HEK293T (cell line): ENCODE results near the gene KEAP1.
"Not testable (repeated sequence)": the region's sequence is repeated elsewhere in the genome, so short reads cannot be mapped to it uniquely, and the experiment has no call there.

Source experiments
- CTCF ChIA-PET: fragments of 350-600 bp; formaldehyde crosslinking; extraction: SDS; loops from one replicate; lab custom pipeline; 2021; ENCODE audit warnings: antibody characterized with exemption, inconsistent platforms; lab: Yijun Ruan, JAX
- POLR2A ChIA-PET: fragments of 350-600 bp; formaldehyde crosslinking; extraction: SDS; loops from one replicate; lab custom pipeline; 2020; ENCODE audit warnings: antibody characterized with exemption, inconsistent platforms; lab: Yijun Ruan, JAX
- DNase-seq: peaks from one replicate; pipeline ENCODE4 v3.0.0; 2012; ENCODE audit warnings: mixed read lengths; ENCODE audit errors: extremely low spot score
- ARNT ChIP-seq: fragments of 450-650 bp; IDR thresholded peaks from 2 replicates; pipeline ENCODE4 v1.6.1; 2017; ENCODE audit warnings: mild to moderate bottlenecking
- BHLHE40 ChIP-seq: fragments of 450-650 bp; IDR thresholded peaks from 2 replicates; pipeline ENCODE4 v1.6.1; 2016; ENCODE audit warnings: mild to moderate bottlenecking, moderate library complexity, borderline replicate concordance
- CTBP1 ChIP-seq: fragments of 450-650 bp; IDR thresholded peaks from 2 replicates; pipeline ENCODE4 v1.6.1; 2016; ENCODE audit warnings: borderline replicate concordance
- ELF4 ChIP-seq: fragments of 450-650 bp; IDR thresholded peaks from 2 replicates; pipeline ENCODE4 v1.6.1; 2017; ENCODE audit warnings: antibody characterized with exemption
- FOXA1 ChIP-seq: fragments of 450-650 bp; IDR thresholded peaks from 2 replicates; pipeline ENCODE4 v1.6.1; 2016; ENCODE audit warnings: mild to moderate bottlenecking
- FOXK2 ChIP-seq: fragments of 450-650 bp; IDR thresholded peaks from 2 replicates; pipeline ENCODE4 v1.6.1; 2016; ENCODE audit warnings: mild to moderate bottlenecking
- FOXM1 ChIP-seq: fragments of 450-650 bp; IDR thresholded peaks from 2 replicates; pipeline ENCODE4 v1.6.1; 2017; ENCODE audit warnings: mild to moderate bottlenecking, borderline replicate concordance
- HDGF ChIP-seq: fragments of 450-650 bp; IDR thresholded peaks from 2 replicates; pipeline ENCODE4 v1.6.1; 2017; ENCODE audit warnings: antibody characterized with exemption, borderline replicate concordance
- L3MBTL2 ChIP-seq: fragments of 450-650 bp; conservative IDR thresholded peaks from 2 replicates; pipeline ENCODE4 v1.6.1; 2016; ENCODE audit warnings: mild to moderate bottlenecking
- LEF1 ChIP-seq: fragments of 450-650 bp; IDR thresholded peaks from 2 replicates; pipeline ENCODE4 v1.6.1; 2017; ENCODE audit warnings: mild to moderate bottlenecking, borderline replicate concordance
- NFRKB ChIP-seq: fragments of 450-650 bp; IDR thresholded peaks from 2 replicates; pipeline ENCODE4 v1.6.1; 2016; ENCODE audit warnings: mild to moderate bottlenecking, moderate library complexity
- SP1 ChIP-seq: fragments of 450-650 bp; IDR thresholded peaks from 2 replicates; pipeline ENCODE4 v1.6.1; 2017
- SUZ12 ChIP-seq: fragments of 450-650 bp; IDR thresholded peaks from 2 replicates; pipeline ENCODE4 v1.6.1; 2016; ENCODE audit warnings: mild to moderate bottlenecking
- TARDBP ChIP-seq: fragments of 450-650 bp; IDR thresholded peaks from 2 replicates; pipeline ENCODE4 v1.6.1; 2016
- ZNF384 ChIP-seq: fragments of 450-650 bp; IDR thresholded peaks from 2 replicates; pipeline ENCODE4 v1.6.1; 2016
- TF ChIP-seq, protein P1 (sequence below): fragments of 450-650 bp; IDR thresholded peaks from 2 replicates; pipeline ENCODE4 v1.6.1; 2016

KEAP1 gene

DNA sequence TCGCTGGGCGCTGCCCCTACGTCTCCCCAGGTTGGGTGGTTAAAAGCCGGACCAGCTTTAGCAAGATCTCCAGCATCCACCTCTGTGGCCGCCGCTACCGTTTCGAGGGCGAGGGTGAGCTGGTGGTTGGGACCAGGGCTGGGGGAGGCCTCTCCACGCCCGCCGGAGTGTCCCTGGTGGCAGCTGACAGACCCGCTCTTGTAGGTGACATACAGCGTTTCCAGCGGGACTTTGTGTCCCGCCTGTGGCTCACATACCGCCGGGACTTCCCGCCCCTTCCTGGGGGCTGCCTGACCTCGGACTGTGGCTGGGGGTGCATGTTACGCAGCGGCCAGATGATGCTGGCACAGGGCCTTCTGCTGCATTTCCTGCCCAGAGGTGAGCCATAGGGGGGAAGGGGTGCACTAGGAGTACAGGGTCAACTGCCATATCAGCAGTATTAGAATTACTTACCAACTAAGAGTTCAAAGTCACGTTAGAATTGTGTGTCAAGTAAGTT lies 41.6 kb upstream of the KEAP1 start:
- TF ChIP-seq NFRKB (no peak), CTBP1 (no peak), LEF1 (no peak), HDGF (no peak), ELF4 (no peak), FOXK2 (no peak), L3MBTL2 (no peak), BHLHE40 (no peak), FOXM1 (no peak), SP1 (no peak), SUZ12 (no peak), ZNF384 (no peak)
- TF ChIP-seq, protein P1, sequence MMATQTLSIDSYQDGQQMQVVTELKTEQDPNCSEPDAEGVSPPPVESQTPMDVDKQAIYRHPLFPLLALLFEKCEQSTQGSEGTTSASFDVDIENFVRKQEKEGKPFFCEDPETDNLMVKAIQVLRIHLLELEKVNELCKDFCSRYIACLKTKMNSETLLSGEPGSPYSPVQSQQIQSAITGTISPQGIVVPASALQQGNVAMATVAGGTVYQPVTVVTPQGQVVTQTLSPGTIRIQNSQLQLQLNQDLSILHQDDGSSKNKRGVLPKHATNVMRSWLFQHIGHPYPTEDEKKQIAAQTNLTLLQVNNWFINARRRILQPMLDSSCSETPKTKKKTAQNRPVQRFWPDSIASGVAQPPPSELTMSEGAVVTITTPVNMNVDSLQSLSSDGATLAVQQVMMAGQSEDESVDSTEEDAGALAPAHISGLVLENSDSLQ, result no peak
- POLR2A ChIA-PET, result interaction anchor here (1.1 kb wide), 1 partner anchor 9 kb away, joined by 3 read pairs; no protein-coding TSS in a partner anchor
- DNase-seq, result no peak
- CTCF ChIA-PET, result no interaction called here

DNA sequence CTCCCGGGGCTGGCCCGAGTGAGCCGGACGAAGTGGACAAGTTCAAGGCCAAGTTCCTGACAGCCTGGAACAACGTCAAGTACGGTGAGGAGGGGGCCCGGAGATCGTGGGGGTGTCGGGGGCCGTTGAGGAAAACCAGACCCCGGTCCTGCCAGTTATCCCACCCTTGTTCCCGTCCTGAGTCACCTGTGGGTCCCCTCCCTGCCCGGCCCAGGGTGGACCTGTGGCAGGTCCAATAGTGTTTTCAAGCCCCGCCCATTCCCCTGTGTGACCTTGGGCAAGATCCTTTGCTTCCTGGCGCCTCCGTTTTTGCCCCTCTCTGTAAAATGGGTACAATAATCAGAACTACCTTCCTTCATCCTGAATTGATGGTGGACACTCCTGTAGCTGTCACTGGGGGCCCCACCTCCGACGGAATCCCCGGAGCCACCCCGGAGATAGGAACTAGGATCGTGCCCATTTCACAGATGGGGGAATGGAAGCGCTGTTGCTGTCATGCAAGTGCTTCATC lies 41.1 kb upstream of the KEAP1 start:
- POLR2A ChIA-PET, result interaction anchor here (1.1 kb wide), 1 partner anchor 10 kb away, joined by 3 read pairs; no protein-coding TSS in a partner anchor
- CTCF ChIA-PET, result no interaction called here
- TF ChIP-seq SP1 (no peak), L3MBTL2 (no peak), FOXA1 (no peak), LEF1 (no peak), NFRKB (no peak), FOXK2 (no peak), HDGF (no peak), CTBP1 (no peak), BHLHE40 (no peak), TARDBP (no peak), ELF4 (no peak), SUZ12 (no peak), ZNF384 (no peak), ARNT (no peak), FOXM1 (no peak)
- TF ChIP-seq, protein P1, result no peak
- DNase-seq, result no peak

DNA sequence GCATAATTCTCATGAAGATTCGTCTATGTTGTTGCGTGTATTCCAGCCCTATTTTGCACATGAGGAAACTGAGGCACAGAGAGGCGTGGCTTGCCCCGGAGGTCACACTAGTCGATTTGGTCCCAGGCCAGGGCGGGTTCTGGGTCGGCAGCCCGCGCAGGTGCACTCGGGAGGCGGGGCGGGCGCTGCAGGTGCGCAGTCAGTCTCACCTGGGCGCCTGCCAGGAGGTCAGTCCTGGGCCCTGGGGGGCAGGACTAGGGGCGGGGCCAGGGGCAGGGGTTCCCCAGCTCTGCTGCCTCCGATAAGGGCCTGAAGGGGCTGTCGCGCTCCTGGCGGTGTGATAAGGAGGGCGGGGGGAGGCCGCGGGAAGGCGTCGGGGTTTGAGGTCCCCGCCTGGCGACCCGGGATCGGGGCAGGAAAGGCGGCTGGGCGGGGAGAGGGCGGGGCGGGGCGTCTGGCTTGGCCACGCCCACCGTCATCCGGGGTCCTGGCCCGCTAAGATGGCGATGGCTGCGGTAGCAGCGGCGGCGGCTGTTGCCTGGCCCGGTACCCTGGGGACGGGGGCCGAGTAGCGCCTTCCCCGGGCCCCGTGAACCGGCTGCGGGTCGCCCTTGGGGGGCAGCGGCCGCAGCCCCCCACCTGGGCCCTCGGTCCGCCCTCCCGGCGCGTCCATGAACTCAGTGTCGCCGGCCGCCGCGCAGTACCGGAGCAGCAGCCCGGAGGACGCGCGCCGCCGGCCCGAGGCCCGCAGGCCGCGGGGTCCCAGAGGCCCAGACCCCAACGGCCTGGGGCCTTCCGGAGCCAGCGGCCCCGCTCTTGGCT lies 40.5 kb upstream of the KEAP1 start, which contains the start of gene ATG4D:
TSS of gene ATG4D (plus strand) at position 485 of the 822 bp plus-strand sequence. CDS start at position 672, 187 bp downstream.
- ChIA-PET POLR2A (interaction anchor here (1.0 to 1.4 kb wide), 3 partner anchors 9 to 158 kb away, joined by 3 to 4 read pairs (median 4); partner anchors contain the start of genes KRI1 and QTRT1), CTCF (interaction anchor here (2.0 kb wide), 1 partner anchor 24 kb away, joined by 4 read pairs; no protein-coding TSS in a partner anchor)
- peak; percentile 98 for DNase-seq
- TF ChIP-seq, protein P1, result no peak
- TF ChIP-seq HDGF (no peak), ELF4 (no peak), TARDBP (no peak), FOXA1 (no peak), ARNT (no peak), SUZ12 (no peak), FOXM1 (no peak), NFRKB (no peak)

DNA sequence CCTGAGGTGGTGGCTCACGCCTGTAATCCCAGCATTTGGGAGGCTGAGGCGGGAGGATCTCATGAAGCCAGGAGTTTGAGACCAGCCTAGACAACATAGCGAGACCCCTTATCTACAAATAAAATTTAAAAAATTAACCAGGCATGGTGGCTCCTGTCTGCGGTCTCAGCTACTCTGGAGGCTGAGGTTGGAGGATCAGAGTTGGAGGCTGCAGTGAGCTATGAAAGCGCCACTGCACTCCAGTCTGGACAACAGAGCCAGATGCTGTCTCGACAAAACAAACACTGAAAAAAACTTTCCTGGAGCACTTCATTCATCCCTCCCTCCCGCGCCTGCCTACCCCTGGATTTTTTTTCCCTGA lies 39.9 kb upstream of the KEAP1 start:
- TF ChIP-seq FOXK2, result no peak
- no peak for TF ChIP-seq L3MBTL2
- no peak for TF ChIP-seq ARNT
- TF ChIP-seq SUZ12, result no peak
- TF ChIP-seq HDGF, result no peak
- no peak for TF ChIP-seq FOXA1
- TF ChIP-seq BHLHE40, result no peak
- TF ChIP-seq NFRKB, result no peak
- TF ChIP-seq ZNF384, result no peak
- TF ChIP-seq CTBP1, result no peak
- TF ChIP-seq, protein P1, result no peak
- TF ChIP-seq LEF1, result no peak
- TF ChIP-seq ELF4, result no peak
- no peak for TF ChIP-seq SP1
- no peak for TF ChIP-seq FOXM1
- TF ChIP-seq TARDBP, result no peak
- ChIA-PET CTCF (interaction anchor here (0.7 to 2.0 kb wide), 4 partner anchors 9 to 38 kb away, joined by 3 to 4 read pairs (median 4); partner anchors contain the start of gene S1PR5), POLR2A (interaction anchor here (1.0 to 1.4 kb wide), 4 partner anchors 10 to 158 kb away, joined by 3 to 4 read pairs (median 4); partner anchors contain the start of genes KRI1, QTRT1 and S1PR5)
- DNase-seq, result no peak

DNA sequence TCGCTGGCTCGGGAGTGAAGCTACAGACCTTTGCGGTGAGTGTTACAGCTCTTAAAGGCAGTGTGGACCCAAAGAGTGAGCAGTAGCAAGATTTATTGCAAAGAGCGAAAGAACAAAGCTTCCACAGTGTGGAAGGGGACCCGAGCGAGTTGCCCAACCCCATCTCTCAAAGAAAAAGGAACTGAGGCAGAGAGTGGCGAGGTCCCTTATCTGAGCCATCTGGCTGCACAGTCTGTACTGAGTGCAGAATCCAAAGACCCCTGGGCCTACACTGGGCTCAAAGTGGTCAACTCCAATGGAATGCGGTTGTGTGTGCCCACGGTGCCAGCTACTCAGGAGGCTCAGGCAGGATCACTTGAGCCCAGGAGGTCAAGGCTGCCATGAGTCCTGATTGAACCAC lies 35.9 kb upstream of the KEAP1 start:
- CTCF ChIA-PET, result interaction anchor here (0.6 kb wide), 1 partner anchor 67 kb away, joined by 3 read pairs; no protein-coding TSS in a partner anchor
- DNase-seq, POLR2A ChIA-PET: not testable (repeated sequence)
